Measurements from ENCODE around the gene IFIT2. TPM values are rescaled to one million over a fixed set of nuclear protein-coding genes. Genes with fewer than 3 reads are reported as not detected.
"Not testable (repeated sequence)": the region's sequence is repeated elsewhere in the genome, so short reads cannot be mapped to it uniquely, and the experiment has no call there.

IFIT2 gene
- total RNA-seq, 1 experiment from 2014 or later: 0.58 TPM

- ChIA-PET POLR2A (interaction anchor here (1.6 kb wide), 1 partner anchor 13 kb away, joined by 4 read pairs; the partner anchor contains the start of gene IFIT2), CTCF (no interaction called here)
- H3K9me3 Mint-ChIP-seq (ENCODE audit: unreplicated experiment): peaks cover 15% of the 10 kb centered on the region
- H3K27me3 Mint-ChIP-seq (ENCODE audit: insufficient read depth, unreplicated experiment): no peaks in the 10 kb centered on the region
- H3K36me3 Mint-ChIP-seq (ENCODE audit: insufficient read depth, unreplicated experiment): no peaks in the 10 kb centered on the region
- TF ChIP-seq CTCF (IDR thresholded peaks at IDR 0.05; ENCODE audit: unreplicated experiment): no peak
- intact Hi-C loops (cut with micrococcal nuclease): no loop called here
- H3K4me3 Mint-ChIP-seq (ENCODE audit: unreplicated experiment): no peak overlapping the region
- H3K27ac Mint-ChIP-seq (ENCODE audit: low read depth, unreplicated experiment): no peak overlapping the region
- no peaks in the 10 kb centered on the region for H3K4me1 Mint-ChIP-seq (ENCODE audit: insufficient read depth, unreplicated experiment)
- no peak for DNase-seq (ENCODE audit: unreplicated experiment)
- BruUV-seq (replicated peaks): no TSS peak
Observed at GRCh38 chr10:89314676-89315075, 12.8 kb downstream of the IFIT2 start.

GRCh38 chr10:89318047-89318446, 16.2 kb downstream of the IFIT2 start:
- intact Hi-C loops (cut with micrococcal nuclease); H3K4me3 Mint-ChIP-seq (ENCODE audit: unreplicated experiment); BruUV-seq (replicated peaks); H3K36me3 Mint-ChIP-seq (ENCODE audit: insufficient read depth, unreplicated experiment); POLR2A ChIA-PET; H3K27ac Mint-ChIP-seq (ENCODE audit: low read depth, unreplicated experiment); DNase-seq (ENCODE audit: unreplicated experiment); CTCF ChIA-PET; H3K4me1 Mint-ChIP-seq (ENCODE audit: insufficient read depth, unreplicated experiment); H3K27me3 Mint-ChIP-seq (ENCODE audit: insufficient read depth, unreplicated experiment): not testable (repeated sequence)
- H3K9me3 Mint-ChIP-seq (ENCODE audit: unreplicated experiment): peaks cover 15% of the 10 kb centered on the region

GRCh38 chr10:89325081-89325480, 23.2 kb downstream of the IFIT2 start:
- POLR2A ChIA-PET: interaction anchor here (0.8 kb wide), 1 partner anchor 63 kb away, joined by 3 read pairs; no protein-coding TSS in a partner anchor
- BruUV-seq (replicated peaks); H3K27me3 Mint-ChIP-seq (ENCODE audit: insufficient read depth, unreplicated experiment); H3K9me3 Mint-ChIP-seq (ENCODE audit: unreplicated experiment); CTCF ChIA-PET; intact Hi-C loops (cut with micrococcal nuclease); DNase-seq (ENCODE audit: unreplicated experiment); H3K4me3 Mint-ChIP-seq (ENCODE audit: unreplicated experiment); H3K36me3 Mint-ChIP-seq (ENCODE audit: insufficient read depth, unreplicated experiment); H3K27ac Mint-ChIP-seq (ENCODE audit: low read depth, unreplicated experiment): not testable (repeated sequence)
- H3K4me1 Mint-ChIP-seq (ENCODE audit: insufficient read depth, unreplicated experiment): peaks cover 12% of the 10 kb centered on the region

GRCh38 chr10:89325856-89326255, 24.0 kb downstream of the IFIT2 start:
- H3K27me3 Mint-ChIP-seq (ENCODE audit: insufficient read depth, unreplicated experiment); POLR2A ChIA-PET; CTCF ChIA-PET; DNase-seq (ENCODE audit: unreplicated experiment); H3K9me3 Mint-ChIP-seq (ENCODE audit: unreplicated experiment); intact Hi-C loops (cut with micrococcal nuclease); H3K27ac Mint-ChIP-seq (ENCODE audit: low read depth, unreplicated experiment); BruUV-seq (replicated peaks); H3K4me3 Mint-ChIP-seq (ENCODE audit: unreplicated experiment); H3K36me3 Mint-ChIP-seq (ENCODE audit: insufficient read depth, unreplicated experiment): not testable (repeated sequence)
- peaks cover 12% of the 10 kb centered on the region for H3K4me1 Mint-ChIP-seq (ENCODE audit: insufficient read depth, unreplicated experiment)

GRCh38 chr10:89327803-89328441, 26.1 kb downstream of the IFIT2 start, which contains the start of gene IFIT3:
Gene IFIT3, plus strand, starts transcription at chr10:89327997. Its CDS starts 77 bp downstream, at chr10:89328074.
- Mint-ChIP-seq H3K27me3 (ENCODE audit: insufficient read depth, unreplicated experiment) (no peaks in the 10 kb centered on the region), H3K4me3 (ENCODE audit: unreplicated experiment) (peak within 1 kb of the TSS; percentile 74), H3K9me3 (ENCODE audit: unreplicated experiment) (peaks cover 7% of the 10 kb centered on the region), H3K36me3 (ENCODE audit: insufficient read depth, unreplicated experiment) (no peaks in the 10 kb centered on the region), H3K27ac (ENCODE audit: low read depth, unreplicated experiment) (peak within 1 kb of the TSS; percentile 95), H3K4me1 (ENCODE audit: insufficient read depth, unreplicated experiment) (peaks cover 19% of the 10 kb centered on the region)
- ChIA-PET CTCF (interaction anchor here (0.7 to 2.1 kb wide), 3 partner anchors 26 to 235 kb away, joined by 3 to 8 read pairs (median 4); partner anchors contain the start of gene IFIT2), POLR2A (interaction anchor here (0.6 to 2.7 kb wide), 21 partner anchors 10 to 454 kb away, joined by 3 to 42 read pairs (median 5); partner anchors contain the start of genes IFIT1, IFIT2 and IFIT5)
- DNase-seq (ENCODE audit: unreplicated experiment): peak; percentile 87
- TF ChIP-seq CTCF (IDR thresholded peaks at IDR 0.05; ENCODE audit: unreplicated experiment): no peak
- BruUV-seq (replicated peaks): TSS peak; percentile 79
- intact Hi-C loops (cut with micrococcal nuclease): no loop called here

Measured in MCF 10A (cell line).